Activated naive CD4-positive, alpha-beta T cell treated with anti-CD3 and anti-CD28 coated beads, Interleukin-2, amount 50 U/mL, for 16 hours (primary cell): Measurements from ENCODE around the gene CDH15.

Source experiments
- DNase-seq: peaks from one replicate; pipeline ENCODE4 v3.0.0-alpha.2; 2020

The CDH15 gene

DNA sequence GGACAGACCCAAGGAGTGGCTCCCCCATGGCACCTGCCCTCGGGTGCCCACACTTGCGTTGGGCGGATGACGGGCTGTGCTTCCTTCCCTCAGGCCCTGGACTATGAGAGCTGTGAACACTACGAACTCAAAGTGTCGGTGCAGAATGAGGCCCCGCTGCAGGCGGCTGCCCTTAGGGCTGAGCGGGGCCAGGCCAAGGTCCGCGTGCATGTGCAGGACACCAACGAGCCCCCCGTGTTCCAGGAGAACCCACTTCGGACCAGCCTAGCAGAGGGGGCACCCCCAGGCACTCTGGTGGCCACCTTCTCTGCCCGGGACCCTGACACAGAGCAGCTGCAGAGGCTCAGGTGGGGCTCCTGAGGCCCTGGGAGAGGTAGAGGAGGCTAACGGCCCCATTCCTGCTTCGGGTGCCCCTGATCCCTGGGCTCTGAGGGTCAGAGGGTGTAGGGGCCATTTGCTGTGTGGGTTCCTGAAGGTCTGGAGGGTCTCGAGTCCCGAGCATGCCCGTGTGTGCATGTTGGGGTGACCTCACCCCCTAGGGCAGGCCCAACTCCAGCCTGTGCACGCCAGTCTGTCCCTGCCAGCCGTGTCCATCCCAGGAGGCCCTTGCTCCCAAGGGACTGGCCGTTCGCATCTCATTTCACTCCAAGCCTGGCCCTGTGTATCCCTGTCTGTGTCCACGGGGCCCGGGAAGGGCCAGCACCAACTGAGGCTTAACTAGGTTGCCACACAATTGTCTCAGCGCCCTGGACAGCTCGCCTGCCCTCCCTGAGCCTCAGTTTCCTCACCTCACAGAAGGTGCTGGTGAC is 18.8 kb downstream of the CDH15 start:
- DNase-seq, result no peak

DNA sequence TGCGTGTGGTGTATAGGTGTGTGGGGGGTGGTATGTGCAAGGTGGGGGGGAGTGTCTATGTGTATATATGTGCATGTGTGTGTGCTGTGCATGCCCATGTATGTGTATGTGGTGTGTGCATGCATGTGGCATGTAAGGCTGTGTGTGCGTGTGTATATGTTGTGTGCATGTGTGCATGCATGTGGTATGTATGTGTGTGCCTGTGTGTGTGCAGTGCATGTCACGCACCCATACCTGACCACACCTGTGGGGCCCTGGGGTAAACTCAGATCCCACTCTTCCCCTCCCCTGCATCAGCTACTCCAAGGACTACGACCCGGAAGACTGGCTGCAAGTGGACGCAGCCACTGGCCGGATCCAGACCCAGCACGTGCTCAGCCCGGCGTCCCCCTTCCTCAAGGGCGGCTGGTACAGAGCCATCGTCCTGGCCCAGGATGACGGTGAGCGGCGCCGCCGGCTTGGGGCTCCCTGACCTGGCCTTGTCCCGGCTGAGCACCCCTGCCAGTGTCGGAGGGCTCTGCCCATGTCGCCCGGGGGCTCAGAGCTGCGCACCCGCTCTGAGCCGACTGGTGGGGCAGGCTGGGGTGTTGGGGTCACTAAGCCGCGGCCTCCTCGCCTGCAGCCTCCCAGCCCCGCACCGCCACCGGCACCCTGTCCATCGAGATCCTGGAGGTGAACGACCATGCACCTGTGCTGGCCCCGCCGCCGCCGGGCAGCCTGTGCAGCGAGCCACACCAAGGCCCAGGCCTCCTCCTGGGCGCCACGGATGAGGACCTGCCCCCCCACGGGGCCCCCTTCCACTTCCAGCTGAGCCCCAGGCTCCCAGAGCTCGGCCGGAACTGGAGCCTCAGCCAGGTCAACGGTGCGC is 19.7 kb downstream of the CDH15 start:
- DNase-seq, result no peak

DNA sequence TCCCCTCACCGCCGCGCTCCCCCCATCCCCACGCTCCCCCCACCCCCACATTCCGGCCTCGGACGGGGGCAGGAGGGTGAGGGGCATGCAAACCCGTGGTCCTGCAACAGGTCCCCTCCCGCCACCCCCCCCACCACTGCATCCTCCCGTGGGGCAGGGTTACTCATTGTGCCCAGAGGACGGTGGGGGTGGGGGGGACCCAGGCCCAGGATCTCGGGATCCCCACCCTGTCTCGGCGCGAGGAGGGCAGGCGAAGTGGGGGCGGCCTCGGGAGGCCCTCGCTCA is 20.3 kb downstream of the CDH15 start:
- no peak for DNase-seq

DNA sequence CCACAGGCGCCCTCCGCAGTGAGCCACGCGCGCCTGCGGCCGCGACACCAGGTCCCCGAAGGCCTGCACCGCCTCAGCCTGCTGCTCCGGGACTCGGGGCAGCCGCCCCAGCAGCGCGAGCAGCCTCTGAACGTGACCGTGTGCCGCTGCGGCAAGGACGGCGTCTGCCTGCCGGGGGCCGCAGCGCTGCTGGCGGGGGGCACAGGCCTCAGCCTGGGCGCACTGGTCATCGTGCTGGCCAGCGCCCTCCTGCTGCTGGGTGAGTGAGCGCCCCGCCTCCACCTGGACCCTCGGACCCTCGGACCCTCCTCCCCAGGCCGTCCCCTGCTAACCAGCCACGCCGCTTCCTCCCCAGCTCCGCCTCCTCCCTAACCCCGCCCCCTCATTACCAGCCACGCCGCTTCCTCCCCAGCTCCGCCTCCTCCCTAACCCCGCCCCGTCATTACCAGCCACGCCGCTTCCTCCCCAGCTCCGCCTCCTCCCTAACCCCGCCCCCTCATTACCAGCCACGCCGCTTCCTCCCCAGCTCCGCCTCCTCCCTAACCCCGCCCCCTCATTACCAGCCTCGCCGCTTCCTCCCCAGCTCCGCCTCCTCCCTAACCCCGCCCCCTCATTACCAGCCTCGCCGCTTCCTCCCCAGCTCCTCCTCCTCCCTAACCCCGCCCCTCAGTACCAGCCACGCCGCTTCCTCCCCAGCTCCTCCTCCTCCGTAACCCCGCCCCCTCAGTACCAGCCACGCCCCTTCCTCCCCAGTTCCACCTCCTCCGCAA is 20.8 kb downstream of the CDH15 start:
- peak; percentile 47 for DNase-seq

DNA sequence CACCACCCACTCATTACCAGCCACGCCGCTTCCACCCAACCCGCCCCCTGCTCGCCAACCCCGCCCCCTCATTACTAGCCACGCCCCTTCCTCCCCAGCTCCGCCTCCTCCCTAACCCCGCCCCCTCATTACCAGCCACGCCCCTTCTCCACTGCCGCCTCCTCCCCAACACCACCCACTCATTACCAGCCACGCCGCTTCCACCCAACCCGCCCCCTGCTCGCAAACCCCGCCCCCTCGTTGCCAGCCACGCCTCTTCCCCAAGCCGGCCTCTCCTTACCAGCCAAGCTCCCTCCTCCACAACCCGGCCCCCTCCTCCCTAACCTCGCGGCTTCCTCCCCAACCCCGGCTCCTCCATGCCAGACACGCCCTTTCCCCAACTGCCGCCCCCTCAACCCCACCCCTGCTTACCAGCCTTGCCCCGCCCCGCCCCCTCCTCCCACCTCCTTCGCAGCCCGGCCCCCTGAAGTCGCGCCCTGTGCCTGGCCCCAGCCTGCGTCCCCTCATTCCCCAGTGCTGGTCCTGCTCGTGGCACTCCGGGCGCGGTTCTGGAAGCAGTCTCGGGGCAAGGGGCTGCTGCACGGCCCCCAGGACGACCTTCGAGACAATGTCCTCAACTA is 21.5 kb downstream of the CDH15 start:
- DNase-seq, result peak; percentile 45

DNA sequence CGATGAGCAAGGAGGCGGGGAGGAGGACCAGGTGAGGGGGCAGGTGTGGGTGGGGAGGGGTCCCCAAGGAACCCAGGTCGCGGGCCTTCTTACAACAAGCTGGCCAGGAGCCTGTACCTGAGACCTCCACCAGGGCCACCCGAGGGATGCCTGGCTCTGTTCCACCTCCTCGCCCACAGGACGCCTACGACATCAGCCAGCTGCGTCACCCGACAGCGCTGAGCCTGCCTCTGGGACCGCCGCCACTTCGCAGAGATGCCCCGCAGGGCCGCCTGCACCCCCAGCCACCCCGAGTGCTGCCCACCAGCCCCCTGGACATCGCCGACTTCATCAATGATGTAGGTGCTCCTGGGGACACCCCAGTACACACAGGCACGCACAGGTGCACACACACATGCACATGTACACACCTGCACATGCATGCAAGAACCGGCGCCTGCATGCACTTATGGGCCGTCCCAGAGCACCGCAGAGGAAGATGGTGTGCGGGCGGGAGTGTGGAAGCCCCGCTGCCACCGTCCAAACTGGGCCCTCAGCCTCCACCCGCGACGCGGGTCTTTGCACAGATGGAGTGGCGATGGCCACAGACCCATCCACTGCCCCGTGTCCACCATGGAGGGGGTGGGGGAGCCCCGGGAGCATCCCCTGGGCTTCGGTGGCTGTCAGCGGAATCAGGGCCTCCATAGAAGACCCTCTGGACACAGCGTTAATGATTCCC is 22.2 kb downstream of the CDH15 start:
- no peak for DNase-seq

DNA sequence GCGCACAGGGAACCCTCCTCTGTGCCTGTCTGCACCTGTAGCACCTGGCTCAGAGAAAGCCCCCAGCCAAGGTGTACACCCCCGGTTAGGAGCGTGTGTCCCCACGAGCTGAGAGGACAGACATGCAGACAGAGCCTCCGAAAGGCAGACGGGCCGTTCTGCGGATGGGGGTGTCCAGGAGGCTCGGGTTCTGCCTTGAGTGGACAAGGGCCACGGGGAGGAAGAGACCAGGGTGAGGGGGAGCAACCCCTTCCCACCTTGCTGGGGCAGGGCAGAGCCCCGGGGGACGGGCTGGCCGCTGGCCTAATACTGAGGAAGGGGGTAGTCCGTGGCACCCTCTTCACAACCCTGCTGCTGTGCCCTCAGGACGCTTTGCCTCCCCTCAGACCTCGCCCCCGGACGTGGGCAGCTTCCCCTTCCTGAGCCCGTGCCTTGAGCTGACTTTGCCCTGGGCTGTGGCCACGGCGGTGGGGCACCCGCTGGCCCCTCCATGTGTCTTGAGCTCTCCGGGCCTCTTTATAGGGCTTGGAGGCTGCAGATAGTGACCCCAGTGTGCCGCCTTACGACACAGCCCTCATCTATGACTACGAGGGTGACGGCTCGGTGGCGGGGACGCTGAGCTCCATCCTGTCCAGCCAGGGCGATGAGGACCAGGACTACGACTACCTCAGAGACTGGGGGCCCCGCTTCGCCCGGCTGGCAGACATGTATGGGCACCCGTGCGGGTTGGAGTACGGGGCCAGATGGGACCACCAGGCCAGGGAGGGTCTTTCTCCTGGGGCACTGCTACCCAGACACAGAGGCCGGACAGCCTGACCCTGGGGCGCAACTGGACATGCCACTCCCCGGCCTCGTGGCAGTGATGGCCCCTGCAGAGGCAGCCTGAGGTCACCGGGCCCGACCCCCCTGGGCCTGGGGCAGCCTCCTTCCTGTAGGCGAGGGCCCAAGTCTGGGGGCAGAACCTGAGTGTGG is 23.1 kb downstream of the CDH15 start:
- DNase-seq, result no peak

DNA sequence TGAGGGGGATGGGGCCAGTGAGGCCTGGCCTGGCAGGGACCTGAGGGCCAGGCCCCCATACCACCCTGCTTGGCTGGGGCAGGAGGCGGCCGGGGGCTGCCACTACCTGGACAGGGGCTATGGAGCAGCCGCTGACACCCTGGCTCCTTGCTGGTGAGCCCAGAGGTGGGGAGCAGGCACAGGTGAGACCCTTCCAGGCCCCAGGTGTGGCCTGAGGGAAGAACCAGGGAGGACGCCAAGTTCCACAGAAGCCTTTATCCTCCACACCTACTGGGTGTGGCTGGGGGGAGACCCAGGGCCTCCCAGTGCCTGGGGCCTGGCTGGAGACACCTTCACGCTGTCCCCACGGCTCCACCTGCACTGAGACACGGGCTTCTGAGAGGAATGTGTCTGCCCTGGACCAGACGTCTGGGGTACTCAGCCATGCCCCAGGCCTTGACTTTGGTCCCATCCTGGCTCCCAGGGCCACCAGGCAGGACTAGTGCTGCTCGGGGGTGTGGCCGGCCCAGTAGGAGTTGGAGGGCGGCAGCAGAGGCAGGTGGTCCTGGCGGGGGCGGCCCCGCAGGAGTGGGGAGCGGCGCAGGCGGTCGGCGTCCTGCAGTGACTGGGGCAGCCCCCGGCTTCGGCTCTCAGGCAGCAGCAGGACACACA is 24.1 kb downstream of the CDH15 start:
- no peak for DNase-seq

DNA sequence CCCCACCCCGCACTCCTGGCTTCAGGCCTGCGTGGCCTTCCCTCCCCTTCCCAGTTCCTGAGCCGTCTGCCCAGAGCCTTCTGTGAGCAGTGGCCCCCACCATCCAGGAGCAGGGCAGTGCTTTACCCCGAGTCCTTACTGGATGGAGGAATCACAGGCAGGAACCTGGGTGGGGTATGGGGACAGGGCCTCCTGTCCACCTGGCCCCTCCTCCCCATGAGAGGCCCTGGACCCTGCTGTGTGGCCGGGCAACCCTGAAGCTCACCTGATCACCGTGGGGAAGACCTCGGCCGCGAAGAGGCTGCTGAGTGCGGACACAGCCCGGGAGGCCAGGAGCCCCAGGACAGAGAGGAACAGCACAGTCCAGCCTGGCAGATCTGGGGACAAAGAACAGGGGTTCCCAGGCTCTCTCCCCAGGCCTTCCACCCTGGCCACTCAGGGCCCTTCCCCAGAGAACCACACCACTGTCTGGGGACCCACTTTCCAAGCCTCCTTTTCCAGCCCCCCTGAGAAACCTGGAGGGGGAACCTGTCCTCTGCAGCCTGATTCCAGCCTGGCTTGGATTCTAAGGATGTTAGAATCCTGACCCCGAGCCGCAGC is 25.6 kb downstream of the CDH15 start:
- no peak for DNase-seq

DNA sequence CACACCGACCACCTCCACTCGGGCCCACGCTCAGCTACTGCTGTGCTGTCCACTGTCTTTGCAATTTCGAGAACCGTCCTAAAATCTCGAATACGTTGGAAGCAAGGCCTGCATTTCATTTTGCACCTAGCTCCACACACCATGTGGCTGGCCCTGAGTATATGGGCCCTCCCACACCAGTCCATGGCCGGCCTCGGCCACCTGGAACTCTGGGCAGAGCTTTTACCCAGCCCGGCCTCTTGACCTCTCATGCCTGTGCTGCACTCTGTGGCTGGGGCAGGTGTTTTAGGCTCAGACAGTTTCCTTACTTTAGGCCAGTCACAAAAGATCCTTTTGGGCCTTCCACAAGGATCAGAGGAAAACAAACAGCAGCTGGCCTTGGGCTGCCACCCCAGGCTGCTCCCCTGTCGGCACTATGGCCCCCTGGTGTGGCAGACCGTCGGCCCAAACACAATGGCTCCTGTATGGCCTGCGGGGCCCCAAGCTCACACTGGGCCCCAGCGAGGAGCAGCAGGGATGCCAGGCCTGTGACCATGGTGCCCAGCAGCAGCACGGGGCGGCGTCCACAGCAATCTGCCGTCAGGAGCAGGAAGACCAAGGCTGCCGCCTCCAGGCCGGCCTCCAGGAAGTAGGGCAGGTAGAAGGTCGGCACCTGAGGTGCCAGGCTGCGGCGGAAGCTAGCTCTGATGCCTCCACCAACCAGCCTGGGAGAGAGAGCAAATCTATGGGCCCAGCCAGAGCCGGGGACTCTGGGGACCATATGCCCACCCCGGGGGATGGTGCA is 26.3 kb downstream of the CDH15 start:
- DNase-seq, result no peak

DNA sequence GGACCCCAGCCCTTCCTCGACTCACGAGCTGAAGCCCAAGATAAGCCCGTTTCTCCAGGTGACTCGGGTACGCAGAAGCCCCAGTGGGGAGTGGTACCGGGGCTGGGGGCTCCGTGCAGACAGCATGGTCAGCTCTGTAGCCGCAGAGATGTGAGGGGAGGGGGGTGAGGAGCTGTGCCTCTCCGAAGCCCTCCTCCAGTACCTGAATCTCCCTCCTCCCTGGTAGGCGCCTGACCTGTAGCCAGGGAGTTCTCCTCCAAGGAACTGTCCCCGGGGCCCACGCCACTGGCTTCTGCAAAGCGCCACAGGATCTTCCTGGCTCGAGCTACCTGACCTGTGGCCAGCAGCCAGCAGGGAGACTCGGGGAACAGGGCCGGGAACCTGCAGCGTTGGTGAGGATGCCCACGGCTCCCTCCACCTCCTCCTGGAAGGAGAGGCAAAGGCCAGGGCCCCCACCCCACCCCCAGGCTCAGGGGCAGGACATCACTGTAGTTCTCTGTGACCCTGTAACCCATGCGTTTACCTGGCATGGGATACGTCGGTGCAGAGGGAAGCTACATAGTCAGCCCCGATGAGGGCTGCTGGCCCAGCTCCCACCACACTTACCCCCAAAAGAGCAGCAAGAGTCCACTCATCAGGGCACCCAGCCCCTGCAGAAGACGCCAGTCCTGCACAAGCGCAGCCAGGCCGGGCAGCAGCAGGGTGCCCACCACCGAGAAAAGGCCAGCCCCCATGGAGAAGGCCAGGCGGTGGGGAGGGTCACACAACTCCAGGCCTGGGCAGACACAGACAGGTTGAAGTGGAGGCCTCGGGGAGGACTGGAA is 27.1 kb downstream of the CDH15 start:
- DNase-seq, result no peak

DNA sequence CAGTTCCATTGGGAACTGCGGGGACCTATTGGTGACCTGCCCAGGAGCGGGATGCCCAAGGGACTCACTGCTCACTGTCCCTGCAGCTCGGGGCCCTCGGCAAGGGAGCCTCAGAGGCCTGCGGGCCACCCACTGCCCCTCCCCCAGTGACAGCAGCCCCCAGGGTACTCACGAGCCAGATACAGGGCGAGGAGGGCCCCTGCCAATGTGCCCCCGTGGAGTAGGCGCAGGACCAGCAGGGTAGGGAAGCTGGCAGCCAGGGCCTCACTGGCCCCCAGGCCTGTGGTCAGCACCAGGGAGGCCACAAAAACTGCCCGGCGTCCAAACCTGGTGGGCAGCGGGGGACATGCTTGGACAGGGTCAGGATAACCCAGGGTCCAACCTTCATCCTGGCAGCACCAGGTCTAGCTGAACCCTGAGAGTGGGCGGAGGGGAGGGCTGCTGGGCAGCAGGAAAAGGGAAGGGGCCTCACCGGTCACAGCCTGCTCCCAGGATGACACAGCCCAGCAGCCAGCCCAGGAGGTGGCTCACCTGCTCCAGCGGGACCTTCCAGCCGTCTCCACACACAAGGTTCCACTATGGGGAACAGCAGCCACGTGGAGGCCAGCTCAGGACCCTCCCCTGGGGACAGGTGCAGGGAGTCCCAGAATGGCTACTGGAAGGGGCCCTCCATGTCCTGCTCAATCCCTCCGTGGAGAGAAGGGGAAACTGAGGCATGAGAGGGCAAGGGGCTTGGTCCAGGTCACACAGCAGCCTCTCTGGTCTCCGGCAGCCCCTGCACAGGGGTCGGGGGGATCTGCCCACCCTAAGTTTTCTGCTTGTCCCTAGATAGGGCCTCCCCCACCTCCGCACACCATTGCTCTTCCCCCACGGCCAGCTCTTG is 27.9 kb downstream of the CDH15 start:
- no peak for DNase-seq

DNA sequence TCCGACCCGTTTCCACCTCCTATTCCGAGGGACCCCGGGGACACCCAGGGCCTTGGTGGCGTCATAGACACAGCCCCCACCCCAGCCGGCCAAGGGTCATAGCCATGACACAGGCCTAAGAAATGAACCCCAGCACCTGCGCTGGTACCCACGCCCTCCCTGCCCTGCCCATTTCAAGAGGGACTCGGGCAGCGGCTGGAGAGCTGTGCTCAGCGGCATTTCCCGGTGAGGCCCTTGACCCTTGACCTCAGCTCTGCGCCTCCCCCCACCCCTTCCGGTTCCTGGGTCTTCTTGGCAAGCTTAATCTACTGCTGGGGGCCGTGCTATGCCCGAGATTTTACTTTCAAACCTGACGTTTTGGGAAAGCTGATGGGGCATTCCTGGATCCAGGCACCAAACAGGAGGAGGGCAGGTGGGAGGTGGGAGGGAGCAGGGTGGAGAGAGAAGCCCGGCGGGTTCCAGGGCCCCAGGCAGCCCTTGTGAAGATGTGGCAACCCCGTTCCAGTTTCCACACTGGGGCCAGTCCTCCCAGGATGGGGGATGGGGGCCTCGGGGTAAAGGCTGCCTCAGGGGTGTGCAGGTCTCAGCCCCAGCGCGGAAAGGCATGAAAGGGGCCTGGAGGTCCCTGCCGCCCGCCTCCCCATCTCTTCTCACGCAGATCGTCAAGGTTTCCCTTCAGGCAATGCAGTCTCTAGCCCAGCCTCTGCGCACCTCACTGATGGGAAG is 28.7 kb downstream of the CDH15 start, which contains the start of gene SLC22A31:
TSS of gene SLC22A31 (minus strand) at position 414 of the 726 bp plus-strand sequence. CDS start at position 378, 36 bp downstream.
- DNase-seq, result peak; percentile 57

DNA sequence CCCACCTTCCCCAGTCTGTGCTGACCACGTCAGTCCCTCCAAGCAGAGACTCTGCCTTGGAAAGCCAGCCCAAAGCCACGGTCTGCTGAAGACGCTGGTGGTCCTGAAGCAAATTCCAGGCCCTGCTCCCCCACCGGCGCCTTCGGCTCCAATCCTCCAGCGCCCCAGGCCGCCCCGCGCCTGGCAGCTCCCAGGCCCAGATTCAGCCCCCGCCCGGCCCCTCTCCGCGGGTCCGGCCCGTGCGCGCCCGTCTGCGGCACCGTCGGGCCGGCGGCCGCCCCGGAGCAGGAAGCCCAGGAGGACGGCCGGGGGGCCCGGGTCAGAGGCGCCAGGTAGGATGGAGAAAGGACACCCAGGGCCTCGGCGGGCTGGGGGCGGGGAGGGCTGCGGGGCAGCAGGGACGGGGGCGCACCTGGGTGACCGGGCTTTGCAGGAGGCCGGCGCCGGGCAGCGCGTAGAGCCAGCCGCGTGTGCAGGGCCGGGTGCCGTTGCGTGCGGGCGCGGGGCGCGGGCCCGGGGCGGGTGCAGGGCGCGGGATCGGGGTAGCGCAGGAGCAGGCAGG is 29.4 kb downstream of the CDH15 start:
- no peak for DNase-seq

DNA sequence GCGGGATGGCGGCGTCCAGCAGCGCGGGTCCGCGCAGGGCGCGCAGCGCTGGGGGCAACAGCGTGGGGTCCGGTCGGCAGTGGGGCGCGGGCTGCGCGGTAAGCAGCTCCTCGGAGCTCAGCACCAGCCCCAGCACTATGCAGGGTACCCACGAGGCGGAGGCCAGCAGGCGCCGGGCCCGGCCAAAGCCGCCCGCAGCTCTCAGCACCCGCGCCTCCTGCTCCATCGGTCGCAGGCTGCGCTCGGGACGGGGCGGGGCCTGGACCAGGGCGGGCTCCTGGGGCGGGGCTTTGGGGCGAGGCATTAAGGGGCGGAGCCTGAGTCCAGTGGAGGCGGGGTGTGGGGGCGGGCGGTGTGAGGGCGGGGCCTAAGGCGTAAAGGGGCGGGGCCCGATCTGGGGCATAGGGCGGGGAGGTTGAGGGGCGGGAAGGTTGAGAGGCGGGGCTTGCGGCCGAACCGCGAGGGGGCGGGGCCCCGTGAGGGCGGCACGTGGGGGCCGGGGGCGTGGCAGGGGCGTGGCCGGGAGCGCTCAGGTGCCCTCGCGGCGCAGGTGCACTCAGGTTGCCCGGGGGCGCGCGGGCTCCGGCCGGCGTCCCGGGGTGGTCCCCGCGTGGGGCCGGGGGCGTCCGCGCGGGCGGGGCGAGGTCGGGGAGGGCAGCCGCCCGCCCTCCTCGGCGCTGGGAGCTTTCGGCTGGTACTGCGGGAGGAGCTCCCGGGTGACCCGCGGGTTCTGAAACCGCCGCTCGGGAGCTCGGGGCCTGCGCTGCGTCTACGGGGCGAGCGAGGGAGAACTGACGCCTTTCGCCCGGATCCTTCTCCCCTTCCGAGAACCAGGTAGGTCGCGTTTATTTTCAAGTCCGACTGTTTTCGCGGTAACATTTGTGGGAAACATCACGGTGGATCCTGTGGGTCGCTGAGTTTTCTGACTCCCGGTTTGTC is 30.2 kb downstream of the CDH15 start:
- DNase-seq, result peak; percentile 81
